Liver (tissue), 9 donors: ENCODE measurements around the gene VPS72. TPM values are rescaled to one million over a fixed set of nuclear protein-coding genes. Genes with fewer than 3 reads are reported as not detected.

Experiments used
- DNase-seq: peaks from one replicate; pipeline ENCODE4 v3.0.0-alpha.2; 2017; ENCODE audit warnings: low spot score
- H3K27ac ChIP-seq, 2 donors: one replicate each; pipeline ENCODE4 v1.7.0; 2013; ENCODE audit warnings: inconsistent platforms in 2 of 2, low read length in 2 of 2, control low read depth in 1 of 2, low read depth in 1 of 2, mild to moderate bottlenecking in 1 of 2
- H3K27me3 ChIP-seq, 4 donors: one replicate each; pipeline versions ENCODE4 v1.6.1 to v1.7.0; 2013; ENCODE audit warnings: low read length in 3 of 4, inconsistent platforms in 1 of 4, mild to moderate bottlenecking in 1 of 4, moderate library complexity in 1 of 4; ENCODE audit not compliant: control insufficient read depth in 4 of 4, insufficient read depth in 4 of 4
- H3K36me3 ChIP-seq, 4 donors: one replicate each; pipeline versions ENCODE4 v1.6.1 to v1.7.0; 2013; ENCODE audit warnings: low read length in 3 of 4, mild to moderate bottlenecking in 3 of 4, low read depth in 1 of 4, moderate library complexity in 1 of 4; ENCODE audit not compliant: control insufficient read depth in 4 of 4, insufficient read depth in 3 of 4
- H3K4me1 ChIP-seq, 4 donors: one replicate each; pipeline versions ENCODE4 v1.6.1 to v1.7.0; 2013; ENCODE audit warnings: low read length in 3 of 4, mild to moderate bottlenecking in 3 of 4, moderate library complexity in 1 of 4; ENCODE audit not compliant: control insufficient read depth in 4 of 4, insufficient read depth in 4 of 4
- H3K4me3 ChIP-seq, 3 donors: one replicate each; pipeline versions ENCODE4 v1.6.1 to v1.7.0; 2013; ENCODE audit warnings: low read length in 3 of 3, control low read depth in 1 of 3, low read depth in 1 of 3, mild to moderate bottlenecking in 1 of 3
- H3K9ac ChIP-seq, 2 donors: one replicate each; pipeline ENCODE4 v1.7.0; 2013; ENCODE audit warnings: low read length in 2 of 2, mild to moderate bottlenecking in 2 of 2, moderate library complexity in 2 of 2, control low read depth in 1 of 2, low read depth in 1 of 2
- H3K9me3 ChIP-seq, 4 donors: one replicate each; pipeline versions ENCODE4 v1.6.1 to v1.7.0; 2013; ENCODE audit warnings: low read length in 3 of 4; ENCODE audit not compliant: control insufficient read depth in 4 of 4
- EGR1 ChIP-seq, 2 donors: IDR thresholded peaks; 2 replicates each; pipeline ENCODE4 v1.6.1; 2016 to 2018; ENCODE audit warnings: antibody characterized with exemption in 2 of 2, low read depth in 2 of 2
- FOXA1 ChIP-seq: IDR thresholded peaks from 2 replicates; pipeline ENCODE4 v1.6.1; 2016; ENCODE audit warnings: antibody characterized with exemption
- FOXA2 ChIP-seq: IDR thresholded peaks from 2 replicates; pipeline ENCODE4 v1.6.1; 2016; ENCODE audit warnings: antibody characterized with exemption
- GABPA ChIP-seq, 2 donors: IDR thresholded peaks in 1 of 2; conservative IDR thresholded peaks in 1 of 2; 2 replicates each; pipeline ENCODE4 v1.6.1; 2016; ENCODE audit warnings: antibody characterized with exemption in 2 of 2, mild to moderate bottlenecking in 1 of 2, moderate library complexity in 1 of 2
- HNF4A ChIP-seq, 2 donors: conservative IDR thresholded peaks; 2 replicates each; pipeline ENCODE4 v1.6.1; 2016; ENCODE audit warnings: antibody characterized with exemption in 2 of 2, mild to moderate bottlenecking in 2 of 2
- HNF4G ChIP-seq: IDR thresholded peaks from 2 replicates; pipeline ENCODE4 v1.6.1; 2016; ENCODE audit warnings: antibody characterized with exemption
- JUND ChIP-seq, 2 donors: IDR thresholded peaks; 2 replicates each; pipeline ENCODE4 v1.6.1; 2016; ENCODE audit warnings: antibody characterized with exemption in 2 of 2
- NR2F2 ChIP-seq: IDR thresholded peaks from 2 replicates; pipeline ENCODE4 v1.6.1; 2016; ENCODE audit warnings: antibody characterized with exemption
- RAD21 ChIP-seq, 2 donors: IDR thresholded peaks; 2 replicates each; pipeline ENCODE4 v1.6.1; 2016; ENCODE audit warnings: antibody characterized with exemption in 2 of 2, mild to moderate bottlenecking in 2 of 2
- RXRA ChIP-seq, 2 donors: IDR thresholded peaks; 2 replicates each; pipeline ENCODE4 v1.6.1; 2017 to 2018; ENCODE audit warnings: antibody characterized with exemption in 2 of 2, mild to moderate bottlenecking in 1 of 2
- SP1 ChIP-seq: IDR thresholded peaks from 2 replicates; pipeline ENCODE4 v1.6.1; 2018; ENCODE audit warnings: antibody characterized with exemption, mild to moderate bottlenecking
- TAF1 ChIP-seq: conservative IDR thresholded peaks from 2 replicates; pipeline ENCODE4 v1.6.1; 2016; ENCODE audit warnings: antibody characterized with exemption, mild to moderate bottlenecking
- YY1 ChIP-seq: IDR thresholded peaks from 2 replicates; pipeline ENCODE4 v1.6.1; 2016; ENCODE audit warnings: antibody characterized with exemption, mild to moderate bottlenecking
- ZBTB33 ChIP-seq: IDR thresholded peaks from 2 replicates; pipeline ENCODE4 v1.6.1; 2016; ENCODE audit warnings: antibody characterized with exemption
- WGBS: extraction: QIAGEN DNeasy Blood & Tissue Kit; methylation state at CpG from one replicate; pipeline ENCODE4 v1.1.7; 2013; 5-methylcytosine and 5-hydroxymethylcytosine counted together
- polyA plus RNA-seq, 2 donors: library from polyadenylated mRNA; stranded (reverse) in 1 of 2; unstranded in 1 of 2; fragments of 200-250 nt in 1 of 2; fragments of >200 nt in 1 of 2; fragmentation: Nextera tagmentation in 1 of 2; extraction: Ambion mirVana in 1 of 2; gene quantifications; one replicate each; pipeline versions ENCODE4 v1.2.1 to v1.2.3, GENCODE V29; 2013 to 2015
- total RNA-seq, 2 donors: library from RNA; depleted of rRNA; stranded (reverse); fragments of >200 nt; gene quantifications; one replicate each; pipeline ENCODE4 v1.2.3, GENCODE V29; 2014
- TF ChIP-seq, protein P1 (sequence below): IDR thresholded peaks from 2 replicates; pipeline ENCODE4 v1.6.1; 2016; ENCODE audit warnings: antibody characterized with exemption
- TF ChIP-seq, protein P2 (sequence below): IDR thresholded peaks from 2 replicates; pipeline ENCODE4 v1.6.1; 2016; ENCODE audit warnings: antibody characterized with exemption
- TF ChIP-seq, protein P3 (sequence below): fragments of 150-350 bp; IDR thresholded peaks from 2 replicates; pipeline ENCODE4 v1.5.1; 2017; ENCODE audit warnings: improper control_type of control experiment, low read depth, low read length; ENCODE audit not compliant: missing input control
- TF ChIP-seq, protein P4 (sequence below): IDR thresholded peaks from 2 replicates; pipeline ENCODE4 v1.6.1; 2016; ENCODE audit warnings: antibody characterized with exemption, mild to moderate bottlenecking
- donor health status: healthy.
- donor health status: healthy.
- donor health status: healthy.
- donor health status: healthy.
- donor health status: healthy.

VPS72 gene
- total and polyA plus RNA-seq, 4 donors: 10.7 to 16.0 (median 11.9) TPM

DNA sequence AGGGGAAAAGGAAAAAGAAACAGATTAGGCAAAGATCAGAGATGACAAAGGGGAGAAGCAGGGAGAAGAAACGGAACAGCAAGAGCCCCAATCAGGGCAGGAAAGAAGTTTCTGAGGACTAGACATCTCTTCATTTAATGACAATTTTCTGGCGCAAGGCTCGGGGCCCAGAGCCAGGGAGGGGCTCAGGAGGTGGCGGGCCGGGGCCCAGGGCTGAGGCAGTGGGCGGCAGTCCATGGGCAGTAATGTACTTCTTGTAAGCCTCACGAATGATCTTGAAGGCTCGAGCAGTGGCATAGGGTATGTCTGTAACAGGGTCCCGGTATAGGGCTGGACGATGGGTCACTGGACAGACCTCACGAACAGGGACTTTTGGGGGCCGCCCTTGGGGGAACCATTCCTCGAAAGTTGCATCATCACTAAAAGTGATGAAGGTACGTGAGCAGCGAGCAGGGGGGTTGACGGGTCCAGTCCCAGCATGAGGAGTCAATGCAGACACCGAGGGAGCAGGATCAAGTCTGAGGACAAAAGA lies 13.4 kb downstream of the VPS72 start:
- H3K4me3 ChIP-seq: no peak overlapping the region
- no peak overlapping the region for H3K9ac ChIP-seq
- 96% methylated on average over 17 of the region's 17 CpGs for WGBS
- no peak overlapping the region for H3K27ac ChIP-seq
- DNase-seq: no peak
- no peaks in the 10 kb centered on the region for H3K9me3 ChIP-seq
- H3K36me3 ChIP-seq: peaks cover 7 to 61% (median 34%) of the 10 kb centered on the region in 4 donors
- TF ChIP-seq HNF4G (no peak), TAF1 (no peak), YY1 (no peak), HNF4A (conservative IDR thresholded peaks at IDR 0.05) (no peak), GABPA (IDR thresholded peaks at IDR 0.05 in 1 of 2, conservative IDR thresholded peaks at IDR 0.05 in 1 of 2) (no peak), FOXA2 (no peak), NR2F2 (no peak), RAD21 (IDR thresholded peaks at IDR 0.05) (no peak), FOXA1 (no peak), ZBTB33 (no peak), SP1 (no peak), JUND (IDR thresholded peaks at IDR 0.05) (no peak), RXRA (IDR thresholded peaks at IDR 0.05) (no peak), EGR1 (IDR thresholded peaks at IDR 0.05; ENCODE audit: low read depth in 2 of 2) (no peak)
- TF ChIP-seq, protein P1, sequence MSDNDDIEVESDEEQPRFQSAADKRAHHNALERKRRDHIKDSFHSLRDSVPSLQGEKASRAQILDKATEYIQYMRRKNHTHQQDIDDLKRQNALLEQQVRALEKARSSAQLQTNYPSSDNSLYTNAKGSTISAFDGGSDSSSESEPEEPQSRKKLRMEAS: no peak
- TF ChIP-seq, protein P2, sequence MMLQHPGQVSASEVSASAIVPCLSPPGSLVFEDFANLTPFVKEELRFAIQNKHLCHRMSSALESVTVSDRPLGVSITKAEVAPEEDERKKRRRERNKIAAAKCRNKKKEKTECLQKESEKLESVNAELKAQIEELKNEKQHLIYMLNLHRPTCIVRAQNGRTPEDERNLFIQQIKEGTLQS: no peak
- TF ChIP-seq, protein P3, sequence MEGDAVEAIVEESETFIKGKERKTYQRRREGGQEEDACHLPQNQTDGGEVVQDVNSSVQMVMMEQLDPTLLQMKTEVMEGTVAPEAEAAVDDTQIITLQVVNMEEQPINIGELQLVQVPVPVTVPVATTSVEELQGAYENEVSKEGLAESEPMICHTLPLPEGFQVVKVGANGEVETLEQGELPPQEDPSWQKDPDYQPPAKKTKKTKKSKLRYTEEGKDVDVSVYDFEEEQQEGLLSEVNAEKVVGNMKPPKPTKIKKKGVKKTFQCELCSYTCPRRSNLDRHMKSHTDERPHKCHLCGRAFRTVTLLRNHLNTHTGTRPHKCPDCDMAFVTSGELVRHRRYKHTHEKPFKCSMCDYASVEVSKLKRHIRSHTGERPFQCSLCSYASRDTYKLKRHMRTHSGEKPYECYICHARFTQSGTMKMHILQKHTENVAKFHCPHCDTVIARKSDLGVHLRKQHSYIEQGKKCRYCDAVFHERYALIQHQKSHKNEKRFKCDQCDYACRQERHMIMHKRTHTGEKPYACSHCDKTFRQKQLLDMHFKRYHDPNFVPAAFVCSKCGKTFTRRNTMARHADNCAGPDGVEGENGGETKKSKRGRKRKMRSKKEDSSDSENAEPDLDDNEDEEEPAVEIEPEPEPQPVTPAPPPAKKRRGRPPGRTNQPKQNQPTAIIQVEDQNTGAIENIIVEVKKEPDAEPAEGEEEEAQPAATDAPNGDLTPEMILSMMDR: no peak
- TF ChIP-seq, protein P4, sequence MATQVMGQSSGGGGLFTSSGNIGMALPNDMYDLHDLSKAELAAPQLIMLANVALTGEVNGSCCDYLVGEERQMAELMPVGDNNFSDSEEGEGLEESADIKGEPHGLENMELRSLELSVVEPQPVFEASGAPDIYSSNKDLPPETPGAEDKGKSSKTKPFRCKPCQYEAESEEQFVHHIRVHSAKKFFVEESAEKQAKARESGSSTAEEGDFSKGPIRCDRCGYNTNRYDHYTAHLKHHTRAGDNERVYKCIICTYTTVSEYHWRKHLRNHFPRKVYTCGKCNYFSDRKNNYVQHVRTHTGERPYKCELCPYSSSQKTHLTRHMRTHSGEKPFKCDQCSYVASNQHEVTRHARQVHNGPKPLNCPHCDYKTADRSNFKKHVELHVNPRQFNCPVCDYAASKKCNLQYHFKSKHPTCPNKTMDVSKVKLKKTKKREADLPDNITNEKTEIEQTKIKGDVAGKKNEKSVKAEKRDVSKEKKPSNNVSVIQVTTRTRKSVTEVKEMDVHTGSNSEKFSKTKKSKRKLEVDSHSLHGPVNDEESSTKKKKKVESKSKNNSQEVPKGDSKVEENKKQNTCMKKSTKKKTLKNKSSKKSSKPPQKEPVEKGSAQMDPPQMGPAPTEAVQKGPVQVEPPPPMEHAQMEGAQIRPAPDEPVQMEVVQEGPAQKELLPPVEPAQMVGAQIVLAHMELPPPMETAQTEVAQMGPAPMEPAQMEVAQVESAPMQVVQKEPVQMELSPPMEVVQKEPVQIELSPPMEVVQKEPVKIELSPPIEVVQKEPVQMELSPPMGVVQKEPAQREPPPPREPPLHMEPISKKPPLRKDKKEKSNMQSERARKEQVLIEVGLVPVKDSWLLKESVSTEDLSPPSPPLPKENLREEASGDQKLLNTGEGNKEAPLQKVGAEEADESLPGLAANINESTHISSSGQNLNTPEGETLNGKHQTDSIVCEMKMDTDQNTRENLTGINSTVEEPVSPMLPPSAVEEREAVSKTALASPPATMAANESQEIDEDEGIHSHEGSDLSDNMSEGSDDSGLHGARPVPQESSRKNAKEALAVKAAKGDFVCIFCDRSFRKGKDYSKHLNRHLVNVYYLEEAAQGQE: no peak
- H3K27me3 ChIP-seq: no peaks in the 10 kb centered on the region
- H3K4me1 ChIP-seq: no peaks in the 10 kb centered on the region
